HEK293 (cell line): Measurements from ENCODE around the gene PHETA1.

Source experiments
- PRDM1 ChIP-seq: fragments of 450-650 bp; formaldehyde crosslinking; IDR thresholded peaks from 2 replicates; pipeline ENCODE4; 2016; ENCODE audit warnings: missing biosample characterization, missing genetic modification characterization
- TF ChIP-seq, protein P1 (sequence below): fragments of 450-650 bp; formaldehyde crosslinking; IDR thresholded peaks from 2 replicates; pipeline ENCODE4 v1.5.1; 2016; ENCODE audit warnings: missing biosample characterization, missing genetic modification characterization
- TF ChIP-seq, protein P2 (sequence below): fragments of 450-650 bp; formaldehyde crosslinking; IDR thresholded peaks from 2 replicates; pipeline ENCODE4 v1.5.1; 2017; ENCODE audit warnings: missing biosample characterization, mild to moderate bottlenecking, missing genetic modification characterization, moderate library complexity

DNA sequence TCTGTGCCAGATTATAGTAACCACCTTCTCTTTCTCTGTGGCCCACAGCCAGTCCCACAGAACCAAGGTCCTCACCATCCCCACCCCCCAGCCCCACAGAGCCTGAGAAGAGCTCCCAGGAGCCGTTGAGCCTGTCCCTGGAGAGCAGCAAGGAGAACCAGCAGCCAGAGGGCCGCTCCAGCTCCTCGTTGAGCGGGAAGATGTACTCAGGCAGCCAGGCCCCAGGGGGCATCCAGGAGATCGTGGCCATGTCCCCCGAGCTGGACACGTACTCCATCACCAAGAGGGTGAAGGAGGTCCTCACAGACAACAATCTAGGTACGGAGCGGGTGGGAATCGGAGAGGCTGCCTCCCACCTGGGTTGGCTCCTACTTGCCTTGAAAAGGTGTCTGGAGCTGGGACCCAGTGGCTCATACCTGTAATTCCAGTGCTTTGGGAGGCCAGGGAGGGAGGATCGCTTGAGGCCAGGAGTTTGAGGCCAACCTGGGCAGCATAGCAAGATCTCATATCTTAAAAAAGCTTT lies 34.4 kb downstream of the PHETA1 start:
- TF ChIP-seq PRDM1 = no peak
- TF ChIP-seq, protein P1, sequence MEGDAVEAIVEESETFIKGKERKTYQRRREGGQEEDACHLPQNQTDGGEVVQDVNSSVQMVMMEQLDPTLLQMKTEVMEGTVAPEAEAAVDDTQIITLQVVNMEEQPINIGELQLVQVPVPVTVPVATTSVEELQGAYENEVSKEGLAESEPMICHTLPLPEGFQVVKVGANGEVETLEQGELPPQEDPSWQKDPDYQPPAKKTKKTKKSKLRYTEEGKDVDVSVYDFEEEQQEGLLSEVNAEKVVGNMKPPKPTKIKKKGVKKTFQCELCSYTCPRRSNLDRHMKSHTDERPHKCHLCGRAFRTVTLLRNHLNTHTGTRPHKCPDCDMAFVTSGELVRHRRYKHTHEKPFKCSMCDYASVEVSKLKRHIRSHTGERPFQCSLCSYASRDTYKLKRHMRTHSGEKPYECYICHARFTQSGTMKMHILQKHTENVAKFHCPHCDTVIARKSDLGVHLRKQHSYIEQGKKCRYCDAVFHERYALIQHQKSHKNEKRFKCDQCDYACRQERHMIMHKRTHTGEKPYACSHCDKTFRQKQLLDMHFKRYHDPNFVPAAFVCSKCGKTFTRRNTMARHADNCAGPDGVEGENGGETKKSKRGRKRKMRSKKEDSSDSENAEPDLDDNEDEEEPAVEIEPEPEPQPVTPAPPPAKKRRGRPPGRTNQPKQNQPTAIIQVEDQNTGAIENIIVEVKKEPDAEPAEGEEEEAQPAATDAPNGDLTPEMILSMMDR (tag by site-specific recombination) = no peak
- TF ChIP-seq, protein P2, sequence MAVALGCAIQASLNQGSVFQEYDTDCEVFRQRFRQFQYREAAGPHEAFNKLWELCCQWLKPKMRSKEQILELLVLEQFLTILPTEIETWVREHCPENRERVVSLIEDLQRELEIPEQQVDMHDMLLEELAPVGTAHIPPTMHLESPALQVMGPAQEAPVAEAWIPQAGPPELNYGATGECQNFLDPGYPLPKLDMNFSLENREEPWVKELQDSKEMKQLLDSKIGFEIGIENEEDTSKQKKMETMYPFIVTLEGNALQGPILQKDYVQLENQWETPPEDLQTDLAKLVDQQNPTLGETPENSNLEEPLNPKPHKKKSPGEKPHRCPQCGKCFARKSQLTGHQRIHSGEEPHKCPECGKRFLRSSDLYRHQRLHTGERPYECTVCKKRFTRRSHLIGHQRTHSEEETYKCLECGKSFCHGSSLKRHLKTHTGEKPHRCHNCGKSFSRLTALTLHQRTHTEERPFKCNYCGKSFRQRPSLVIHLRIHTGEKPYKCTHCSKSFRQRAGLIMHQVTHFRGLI (tag by site-specific recombination) = no peak
